ENCODE data around the gene C4B.
A peak's percentile ranks its signal among the peaks of the same experiment; 100 is the strongest.
"Not testable (repeated sequence)": the region's sequence is repeated elsewhere in the genome, so short reads cannot be mapped to it uniquely, and the experiment has no call there.

The C4B gene

GRCh38 chr6:32014547-32014946, at the start of gene C4B:
C4B (plus strand) TSS chr6:32014795; CDS start chr6:32014846, 51 bp downstream.
- not testable (repeated sequence) for DNase-seq

- DNase-seq = no peak
Measured at GRCh38 chr6:31965700-31966099, 48.9 kb upstream of the C4B start.

GRCh38 chr6:31966506-31966905, 48.1 kb upstream of the C4B start:
- DNase-seq = no peak

GRCh38 chr6:31966997-31967925, 47.3 kb upstream of the C4B start:
- no peak for DNase-seq

GRCh38 chr6:31967926-31968320, 46.7 kb upstream of the C4B start:
- no peak for DNase-seq

DNA sequence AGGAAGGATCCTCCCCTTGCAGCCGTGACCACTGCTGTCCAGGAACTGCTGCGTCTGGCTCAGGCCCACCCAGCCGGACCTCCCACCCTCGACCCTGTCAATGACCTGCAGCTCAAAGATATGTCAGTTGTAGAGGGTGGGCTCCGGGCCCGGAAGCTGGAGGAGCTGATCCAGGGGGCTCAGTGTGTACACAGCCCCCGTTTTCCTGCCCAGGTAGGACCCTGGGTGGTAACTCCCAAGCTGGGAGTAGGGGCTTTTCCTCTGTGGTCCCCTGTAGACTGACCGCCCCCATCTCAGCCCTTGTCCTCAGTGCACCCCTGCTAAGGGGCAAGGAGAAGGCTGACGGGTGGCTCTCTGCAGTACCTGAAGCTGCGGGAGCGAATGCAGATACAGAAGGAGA, 46.3 kb upstream of the C4B start:
- DNase-seq = no peak

DNA sequence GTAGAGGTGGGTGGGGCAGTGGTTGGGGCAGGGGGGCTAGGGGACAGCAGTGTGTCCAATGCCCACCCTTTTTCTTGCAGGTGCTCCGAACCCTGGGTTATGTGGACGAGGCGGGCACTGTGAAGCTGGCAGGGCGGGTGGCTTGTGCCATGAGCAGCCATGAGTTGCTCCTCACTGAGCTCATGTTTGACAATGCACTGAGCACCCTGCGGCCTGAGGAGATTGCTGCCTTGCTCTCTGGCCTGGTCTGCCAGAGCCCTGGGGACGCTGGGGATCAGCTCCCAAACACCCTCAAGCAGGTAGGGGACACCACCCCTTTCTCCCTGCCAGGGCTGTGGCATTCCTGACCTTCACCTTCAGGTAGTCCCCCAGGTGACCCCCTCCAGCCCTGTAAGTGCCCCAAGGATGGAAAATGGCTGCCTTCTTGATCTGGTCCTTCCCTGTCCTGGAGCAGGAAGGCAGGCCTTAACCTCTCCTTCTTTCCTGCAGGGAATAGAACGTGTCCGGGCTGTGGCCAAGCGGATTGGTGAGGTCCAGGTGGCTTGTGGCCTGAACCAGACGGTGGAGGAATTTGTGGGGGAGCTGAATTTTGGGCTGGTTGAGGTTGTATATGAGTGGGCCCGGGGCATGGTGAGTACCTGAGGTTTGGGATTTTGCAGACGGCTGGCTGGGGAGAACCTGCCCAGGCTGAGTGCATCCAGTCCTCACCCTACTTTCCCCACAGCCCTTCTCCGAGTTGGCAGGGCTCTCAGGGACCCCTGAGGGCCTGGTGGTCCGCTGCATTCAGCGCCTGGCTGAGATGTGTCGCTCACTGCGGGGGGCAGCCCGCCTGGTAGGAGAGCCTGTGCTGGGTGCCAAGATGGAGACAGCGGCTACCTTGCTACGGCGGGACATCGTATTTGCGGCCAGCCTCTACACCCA, 45.5 kb upstream of the C4B start:
- no peak for DNase-seq

GRCh38 chr6:31969712-31970603, 44.6 kb upstream of the C4B start:
- no peak for DNase-seq

DNA sequence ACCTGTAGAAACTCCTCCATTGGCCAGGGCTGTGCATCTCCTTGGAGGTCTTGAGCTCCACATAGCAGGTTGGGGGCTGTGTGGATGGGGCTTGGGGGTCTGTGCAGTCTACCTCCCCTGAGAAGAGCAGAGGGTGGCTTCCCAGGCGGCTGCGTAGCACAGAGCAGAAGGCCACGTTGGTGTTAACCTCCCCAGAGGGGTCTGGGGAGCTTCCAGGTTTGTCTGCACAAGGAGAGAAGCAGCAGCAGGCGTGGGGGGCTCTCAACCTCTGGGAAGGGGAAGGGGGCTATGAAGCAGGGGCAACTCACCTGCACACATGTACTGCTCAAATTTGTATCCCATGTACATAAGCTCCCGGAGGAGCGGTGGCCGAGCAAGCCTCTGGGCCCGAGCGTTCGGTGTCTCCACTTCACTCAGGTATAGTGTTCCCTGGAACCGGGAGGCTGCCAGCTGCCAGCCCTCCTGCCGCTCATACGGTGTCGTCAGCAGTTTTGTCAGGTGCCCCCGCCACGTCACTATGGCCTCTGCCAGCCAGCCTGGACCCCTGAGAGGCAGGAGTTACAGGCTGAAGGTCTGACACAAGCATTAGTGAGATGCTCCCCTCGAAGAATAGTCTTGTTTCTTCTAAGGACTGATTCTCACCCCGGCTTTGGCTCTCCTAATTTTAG, 43.9 kb upstream of the C4B start:
- no peak for DNase-seq

GRCh38 chr6:31971279-31971992, 43.2 kb upstream of the C4B start:
- no peak for DNase-seq

DNA sequence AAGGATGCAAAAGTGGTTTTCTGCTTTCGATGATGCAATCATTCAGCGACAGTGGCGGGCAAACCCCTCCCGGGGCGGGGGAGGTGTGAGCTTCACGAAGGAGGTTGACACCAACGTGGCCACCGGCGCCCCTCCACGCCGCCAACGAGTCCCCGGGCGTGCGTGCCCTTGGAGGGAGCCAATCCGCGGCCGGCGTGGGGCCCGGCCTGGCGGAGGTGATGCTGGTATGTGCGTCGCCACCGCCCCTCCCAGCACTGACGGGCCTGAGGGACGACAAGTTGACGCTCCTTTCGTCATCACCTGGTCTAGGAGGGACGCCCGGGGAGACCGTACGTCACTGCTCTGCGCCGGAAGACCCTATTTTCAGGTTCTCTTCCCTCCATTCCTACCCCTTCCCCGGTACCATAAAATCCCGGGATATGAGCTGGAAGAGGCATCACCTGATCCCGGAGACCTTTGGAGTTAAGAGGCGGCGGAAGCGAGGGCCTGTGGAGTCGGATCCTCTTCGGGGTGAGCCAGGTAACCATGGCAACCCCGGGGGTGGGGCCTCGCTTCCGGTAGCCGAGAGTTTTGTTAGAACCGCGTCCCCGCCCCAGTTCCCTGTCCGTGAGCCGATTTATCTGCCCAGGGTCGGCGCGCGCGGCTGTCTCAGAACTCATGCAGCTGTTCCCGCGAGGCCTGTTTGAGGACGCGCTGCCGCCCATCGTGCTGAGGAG, 42.4 kb upstream of the C4B start, which contains the start of gene DXO:
TSS of gene DXO (minus strand) at position 146 of the 716 bp plus-strand sequence. CDS start 463 bp downstream, outside the sequence.
- peak; percentile 93 for DNase-seq

DNA sequence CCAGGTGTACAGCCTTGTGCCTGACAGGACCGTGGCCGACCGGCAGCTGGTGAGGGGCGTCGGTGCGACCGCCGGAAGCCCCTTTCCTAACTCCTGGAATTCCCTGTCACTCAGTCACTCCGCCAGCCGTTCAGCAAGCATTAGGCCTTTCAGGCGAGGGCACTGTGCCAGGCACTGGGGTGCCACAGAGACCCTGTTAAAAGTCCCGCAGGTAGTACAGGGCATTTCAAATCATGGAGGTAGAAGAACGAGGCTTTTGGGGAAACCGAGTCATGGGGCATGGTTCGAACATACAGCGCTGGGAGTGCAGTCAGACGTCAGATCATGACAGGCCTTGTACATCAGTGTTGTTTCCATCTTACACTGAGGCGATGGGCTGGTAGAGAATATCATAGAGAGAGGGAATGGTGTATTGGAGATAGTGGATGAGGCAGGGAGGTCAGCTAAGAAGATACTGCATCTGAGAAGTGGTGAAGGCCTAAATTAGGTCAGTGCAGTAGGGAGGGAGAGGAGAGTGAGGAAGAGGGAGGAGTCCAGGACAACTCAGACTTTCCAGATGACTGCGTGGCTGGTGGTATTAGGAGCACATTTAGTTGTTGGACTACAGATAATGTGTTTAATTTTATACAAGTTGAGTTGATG, 41.8 kb upstream of the C4B start:
- no peak for DNase-seq

GRCh38 chr6:31976065-31976464, 38.5 kb upstream of the C4B start:
- DNase-seq = not testable (repeated sequence)

DNA sequence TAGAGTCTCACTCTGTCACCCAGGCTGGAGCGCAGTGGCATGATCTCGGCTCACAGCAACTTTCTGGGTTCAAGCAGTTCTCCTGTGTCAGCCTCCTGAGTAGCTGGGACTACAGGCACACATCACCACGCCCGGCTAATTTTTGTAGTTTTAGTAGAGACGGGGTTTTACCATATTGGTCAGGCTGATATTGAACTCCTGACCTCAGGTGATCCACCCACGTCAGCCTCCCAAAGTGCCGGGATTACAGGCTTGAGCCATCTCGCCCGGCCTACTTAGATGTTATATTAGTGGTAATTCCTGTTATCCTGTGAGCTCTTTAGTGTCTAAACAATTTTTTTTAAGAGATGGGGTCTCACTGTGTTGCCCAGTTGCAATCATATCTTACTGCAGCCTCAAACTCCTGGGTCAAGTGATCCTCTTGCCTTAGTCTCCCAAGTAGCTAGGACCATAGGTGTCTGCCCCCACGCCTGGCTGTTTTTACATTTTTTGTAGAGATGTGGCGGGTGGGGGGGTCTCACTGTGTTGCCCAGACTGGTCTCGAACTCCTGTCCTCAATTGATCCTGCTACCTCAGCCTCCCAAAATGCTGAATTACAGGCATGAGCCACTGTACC, 36.7 kb upstream of the C4B start:
- no peak for DNase-seq

DNA sequence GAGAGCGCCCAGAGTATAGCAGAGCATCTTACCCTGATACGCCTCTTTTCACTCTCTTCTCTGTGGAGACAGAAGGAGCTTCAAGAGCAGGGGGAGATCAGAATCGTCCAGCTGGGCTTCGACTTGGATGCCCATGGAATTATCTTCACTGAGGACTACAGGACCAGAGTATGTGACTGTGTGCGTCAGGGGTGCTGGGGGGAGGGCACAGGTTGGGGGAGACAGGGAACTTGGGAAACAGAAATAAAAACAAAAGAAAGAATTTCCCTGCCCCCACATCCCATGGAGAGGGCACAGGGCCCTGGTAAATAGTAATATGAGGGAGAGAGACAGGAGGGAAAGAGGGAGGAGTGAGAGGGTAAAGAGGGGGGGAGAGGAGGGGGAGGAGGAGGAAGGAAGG, 35.8 kb upstream of the C4B start:
- no peak for DNase-seq

DNA sequence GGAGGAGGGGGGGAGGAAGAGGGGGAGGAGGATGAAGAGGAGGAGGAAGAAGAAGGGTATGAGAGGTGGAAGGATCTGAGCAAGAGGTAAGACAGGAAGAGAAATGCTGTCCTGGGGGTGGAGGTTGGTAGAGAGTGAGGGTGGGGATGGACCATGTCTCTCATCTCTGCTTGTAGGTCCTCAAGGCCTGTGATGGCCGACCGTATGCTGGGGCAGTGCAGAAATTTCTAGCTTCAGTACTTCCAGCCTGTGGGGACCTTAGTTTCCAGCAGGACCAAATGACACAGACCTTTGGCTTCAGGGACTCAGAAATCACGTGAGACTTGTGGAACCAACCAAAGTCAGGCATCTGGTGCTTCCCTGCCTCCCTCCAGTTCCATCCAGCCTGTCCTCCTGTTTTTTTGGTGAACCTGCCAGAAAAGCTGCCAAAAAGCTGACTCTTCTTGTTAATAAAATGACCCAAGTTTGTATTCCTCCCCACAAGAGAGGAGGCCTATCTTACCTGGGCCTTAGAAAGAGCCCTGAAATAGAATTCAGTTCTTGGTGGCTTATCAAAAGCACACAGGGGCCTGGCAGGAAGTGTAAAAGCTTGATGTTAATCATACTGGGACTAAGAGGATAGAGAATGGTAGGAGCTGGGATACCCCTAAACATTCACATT, 35.2 kb upstream of the C4B start:
- DNase-seq = no peak

DNA sequence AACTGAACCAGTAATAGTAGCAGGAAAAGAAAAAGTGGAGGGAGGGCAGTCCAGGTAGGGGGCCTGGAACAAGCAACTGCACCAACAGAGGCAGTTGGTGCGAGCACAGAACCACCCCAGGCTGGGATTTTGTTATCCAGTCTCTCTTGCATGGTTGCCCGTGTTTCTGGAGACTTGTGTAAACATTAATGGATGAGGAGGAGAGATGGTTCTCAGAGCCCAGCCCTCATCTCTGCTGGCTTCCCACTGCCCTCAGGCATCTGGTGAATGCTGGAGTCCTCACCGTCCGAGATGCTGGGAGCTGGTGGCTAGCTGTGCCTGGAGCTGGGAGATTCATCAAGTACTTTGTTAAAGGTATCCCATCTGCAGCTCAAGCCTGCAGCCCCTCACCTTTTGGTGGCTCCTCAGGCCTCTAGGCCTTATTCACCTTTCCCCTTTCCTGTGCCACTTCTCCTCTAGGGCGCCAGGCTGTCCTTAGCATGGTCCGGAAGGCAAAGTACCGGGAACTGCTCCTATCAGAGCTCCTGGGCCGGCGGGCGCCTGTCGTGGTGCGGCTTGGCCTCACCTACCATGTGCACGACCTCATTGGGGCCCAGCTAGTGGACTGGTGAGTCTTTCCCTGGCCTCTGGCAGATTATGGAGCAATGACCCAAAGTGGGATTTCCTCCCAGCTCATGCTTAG, 34.3 kb upstream of the C4B start:
- DNase-seq = not testable (repeated sequence)

GRCh38 chr6:31980998-31981397, 33.6 kb upstream of the C4B start:
- DNase-seq = not testable (repeated sequence)

Measured in NCI-H1694 (cell line).